ENCODE data around the gene LSM10. TPM values are rescaled to one million over a fixed set of nuclear protein-coding genes. Genes with fewer than 3 reads are reported as not detected.

LSM10 gene
- total RNA-seq, 1 experiment from 2014 or later: 42.2 TPM

- Histone ChIP-seq H2BK12ac (ENCODE audit: insufficient read length, low read depth, low read length) (no peak overlapping the region), H3K14ac (ENCODE audit: insufficient read depth, low read length) (no peak overlapping the region; the same call in 1 of the 2 replicates), H3K9me3 (ENCODE audit: control insufficient read depth, low read depth, low read length) (no peaks in the 10 kb centered on the region), H3K4ac (ENCODE audit: low read depth, low read length) (no peak overlapping the region), H2BK120ac (ENCODE audit: low read depth, low read length, poor library complexity, severe bottlenecking) (no peak overlapping the region), H2AK5ac (ENCODE audit: insufficient read length, low read length) (no peak overlapping the region), H4K5ac (ENCODE audit: insufficient read length, low read depth, low read length) (no peak overlapping the region), H3K79me2 (ENCODE audit: insufficient read depth, low read length) (no peaks in the 10 kb centered on the region), H2BK5ac (ENCODE audit: insufficient read length, low read length) (no peak overlapping the region), H2AFZ (ENCODE audit: low read length) (no peak overlapping the region), H3K23ac (ENCODE audit: insufficient read length, low read depth, low read length) (no peak overlapping the region), H3K56ac (ENCODE audit: insufficient read length, low read depth, low read length) (no peak overlapping the region), H2BK15ac (ENCODE audit: low read depth, low read length) (no peak overlapping the region), H3T11ph (ENCODE audit: low read length) (no peak overlapping the region), H3K27ac (ENCODE audit: insufficient read length, low read depth, low read length) (no peak overlapping the region), H2BK20ac (ENCODE audit: low read depth, low read length, poor library complexity, severe bottlenecking) (no peak overlapping the region), H3K27me3 (ENCODE audit: insufficient read depth, low read length) (no peaks in the 10 kb centered on the region), H3K4me2 (ENCODE audit: insufficient read depth, insufficient read length, low read length) (no peak overlapping the region), H4K91ac (ENCODE audit: insufficient read length, low read depth, low read length) (no peak overlapping the region), H3K23me2 (ENCODE audit: insufficient read length, low read depth, low read length, poor library complexity, severe bottlenecking) (no peaks in the 10 kb centered on the region), H3K9ac (ENCODE audit: extremely low read depth, insufficient read length, low read length) (no peak overlapping the region), H4K20me1 (ENCODE audit: control insufficient read depth, insufficient read depth, insufficient read length) (no peaks in the 10 kb centered on the region), H3K18ac (ENCODE audit: insufficient read length, low read depth, low read length) (no peak overlapping the region), H4K8ac (replicated peaks; ENCODE audit: insufficient read length, low read depth, low read length) (no peak overlapping the region), H3K4me1 (ENCODE audit: insufficient read depth, low read length) (no peaks in the 10 kb centered on the region), H3K79me1 (ENCODE audit: insufficient read depth, low read depth, low read length, poor library complexity, severe bottlenecking) (no peaks in the 10 kb centered on the region)
- Mint-ChIP-seq H3K4me3 (no peak overlapping the region), H3K4me1 (peaks cover 10% of the 10 kb centered on the region in 2 experiments), H3K27me3 (ENCODE audit: low read depth) (no peaks in the 10 kb centered on the region), H3K27ac (peak overlapping the region; percentile 6 to 29 (median 16); a peak in 1 of 7 replicates), H3K9me3 (no peaks in the 10 kb centered on the region), H3K36me3 (ENCODE audit: insufficient read depth in 1 of 3, low read depth in 3 of 3) (no peaks in the 10 kb centered on the region)
- DNase-seq: no peak
- WGBS (ENCODE audit: extremely low coverage, insufficient read length, low lambda C conversion rate): no CpG with 5 or more reads among the region's 3 CpGs
- no peak for TF ChIP-seq CTCF (conservative IDR thresholded peaks at IDR 0.05)
These were observed 42.9 kb upstream of the LSM10 start for GRCh38 chr1:36440646-36441045.
